ACC112 (cell line): ENCODE measurements around the gene DEAF1.
"Not testable (repeated sequence)": the region's sequence is repeated elsewhere in the genome, so short reads cannot be mapped to it uniquely, and the experiment has no call there.

Experiments
- H2AFZ ChIP-seq: fragments of 200-600 bp; sonication (generic); one replicate; pipeline ENCODE4 v1.6.0; 2017; ENCODE audit warnings: antibody characterized with exemption, low read length; ENCODE audit not compliant: unreplicated experiment
- H3K27ac ChIP-seq: fragments of 200-600 bp; sonication (generic); 2 replicates; pipeline ENCODE4 v1.5.1; 2014; ENCODE audit warnings: low read depth, mild to moderate bottlenecking, antibody characterized with exemption, low read length, moderate library complexity
- H3K27me3 ChIP-seq: fragments of 200-600 bp; sonication (generic); 2 replicates; pipeline ENCODE4 v1.6.1; 2014; ENCODE audit warnings: mild to moderate bottlenecking, antibody characterized with exemption, low read length, moderate library complexity, mixed read lengths; ENCODE audit not compliant: insufficient read depth
- H3K36me3 ChIP-seq: fragments of 200-600 bp; sonication (generic); 2 replicates; pipeline ENCODE4 v1.6.1; 2016; ENCODE audit warnings: mild to moderate bottlenecking, antibody characterized with exemption, low read length, moderate library complexity, mixed read lengths; ENCODE audit not compliant: insufficient read depth
- H3K4me1 ChIP-seq: fragments of 200-600 bp; sonication (generic); one replicate; pipeline ENCODE4 v1.6.1; 2016; ENCODE audit warnings: low read length, mixed read lengths; ENCODE audit not compliant: insufficient read depth, unreplicated experiment, control insufficient read depth
- H3K4me3 ChIP-seq: fragments of 200-600 bp; sonication (generic); 2 replicates; pipeline ENCODE4 v1.5.1; 2014; ENCODE audit warnings: mild to moderate bottlenecking, low read depth, low read length
- H3K79me2 ChIP-seq: fragments of 200-600 bp; sonication (generic); one replicate; pipeline ENCODE4 v1.6.0; 2016; ENCODE audit warnings: low read length; ENCODE audit not compliant: control insufficient read depth, unreplicated experiment, insufficient read depth

Gene DEAF1

DNA sequence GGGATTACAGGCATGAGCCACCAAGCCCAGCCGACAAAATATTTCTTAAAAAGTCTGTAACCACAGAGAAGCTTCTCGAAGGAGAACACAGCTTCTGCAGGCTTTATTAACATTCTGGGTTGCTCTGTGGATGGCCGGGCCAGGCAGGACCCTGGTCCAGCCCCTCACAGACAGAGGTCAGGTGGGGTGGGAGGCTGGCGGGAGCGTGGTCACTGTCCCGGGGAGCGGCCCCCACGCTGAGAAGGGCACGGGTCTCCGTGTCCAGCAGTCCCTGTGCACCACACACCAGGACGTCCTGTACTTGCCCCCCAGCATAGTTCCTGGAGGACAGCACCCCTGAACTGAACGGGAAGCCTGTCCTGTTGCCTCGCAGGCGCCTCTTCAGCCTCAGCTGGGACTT, 38.6 kb downstream of the DEAF1 start:
- Histone ChIP-seq H3K4me1 (no peaks in the 10 kb centered on the region), H3K36me3 (no peaks in the 10 kb centered on the region), H3K4me3 (no peak overlapping the region), H2AFZ (no peak overlapping the region), H3K79me2 (no peaks in the 10 kb centered on the region), H3K27ac (no peak overlapping the region), H3K27me3 (no peaks in the 10 kb centered on the region)

DNA sequence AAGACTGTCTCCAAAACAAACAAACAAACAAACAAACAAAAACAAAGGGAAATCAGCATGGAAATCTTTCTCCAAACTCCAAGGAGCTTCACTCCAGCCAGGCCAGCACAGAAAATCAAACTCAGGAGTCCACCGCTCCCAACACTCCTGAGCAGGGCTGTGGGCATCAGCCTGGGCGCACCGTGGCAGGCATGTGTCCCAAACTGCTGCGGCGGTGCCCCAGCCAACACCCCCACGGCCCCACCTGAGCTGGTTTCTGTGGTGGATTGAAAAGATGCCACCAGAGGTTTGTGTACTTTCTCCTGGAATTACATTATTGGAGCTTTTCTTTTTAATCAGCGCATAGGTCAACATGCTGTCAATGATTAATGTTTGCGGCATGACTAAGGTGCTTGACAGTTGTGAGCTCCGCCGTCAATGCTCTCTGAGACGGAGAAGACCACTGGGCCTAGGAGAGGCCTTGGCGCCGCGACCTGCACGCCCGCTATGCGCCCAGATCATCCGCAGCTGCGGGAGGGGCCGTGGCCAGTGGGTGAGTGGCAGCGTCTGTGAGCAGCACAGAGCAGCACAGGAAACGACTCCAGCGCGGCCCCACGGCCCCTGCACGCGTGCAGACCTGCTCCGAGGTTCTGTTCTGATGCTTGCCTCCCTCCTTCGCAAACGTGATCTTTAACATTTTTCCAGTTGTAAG, 39.8 kb downstream of the DEAF1 start:
- Histone ChIP-seq H3K4me3 (no peak overlapping the region), H2AFZ (no peak overlapping the region), H3K36me3 (no peaks in the 10 kb centered on the region), H3K27ac (no peak overlapping the region), H3K79me2 (no peaks in the 10 kb centered on the region), H3K27me3 (no peaks in the 10 kb centered on the region), H3K4me1 (no peaks in the 10 kb centered on the region)

DNA sequence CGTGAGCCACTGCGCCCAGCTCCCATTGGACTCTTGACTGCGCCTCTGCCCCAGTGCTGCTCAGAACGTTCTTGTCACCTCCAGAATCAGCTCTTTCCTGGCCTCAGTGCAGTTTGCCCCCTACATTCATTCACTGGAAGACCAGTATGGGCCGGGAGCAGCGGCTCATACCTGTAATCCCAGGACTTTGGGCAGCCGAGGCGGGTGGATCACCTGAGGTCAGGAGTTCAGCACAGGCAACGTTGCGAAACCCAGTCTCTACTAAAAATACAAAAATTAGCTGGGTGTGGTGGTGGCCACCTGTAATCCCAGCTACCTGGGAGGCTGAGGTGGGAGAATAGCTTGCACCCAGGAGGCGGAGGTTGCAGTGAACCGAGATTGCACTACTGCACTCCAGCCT, 40.6 kb downstream of the DEAF1 start:
- H3K27ac ChIP-seq, H3K4me3 ChIP-seq, H3K4me1 ChIP-seq, H3K79me2 ChIP-seq, H3K27me3 ChIP-seq, H3K36me3 ChIP-seq, H2AFZ ChIP-seq: not testable (repeated sequence)

DNA sequence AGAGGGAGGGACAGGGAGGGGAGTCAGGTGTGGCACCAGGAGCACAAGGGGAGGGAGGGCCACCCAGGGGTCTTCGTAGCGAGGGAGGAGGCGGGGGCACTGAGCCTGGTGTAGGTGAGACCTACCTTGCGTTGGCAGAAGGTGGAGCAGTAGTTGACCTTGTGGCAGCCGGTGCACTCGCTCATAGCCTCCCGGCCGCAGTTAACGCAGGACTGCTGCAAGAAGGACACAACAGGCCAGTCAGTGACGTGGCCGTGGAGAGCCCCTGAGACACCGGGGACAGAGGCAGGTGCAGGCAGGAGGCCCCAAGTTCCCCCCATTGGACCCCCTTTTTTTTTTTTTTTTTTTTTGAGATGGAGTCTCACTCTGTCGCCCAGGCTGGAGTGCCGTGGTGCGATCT, 41.2 kb downstream of the DEAF1 start:
- no peaks in the 10 kb centered on the region for H3K4me1 ChIP-seq
- no peak overlapping the region for H2AFZ ChIP-seq
- H3K27ac ChIP-seq, result no peak overlapping the region
- no peaks in the 10 kb centered on the region for H3K79me2 ChIP-seq
- H3K36me3 ChIP-seq, result no peaks in the 10 kb centered on the region
- no peak overlapping the region for H3K4me3 ChIP-seq
- no peaks in the 10 kb centered on the region for H3K27me3 ChIP-seq

DNA sequence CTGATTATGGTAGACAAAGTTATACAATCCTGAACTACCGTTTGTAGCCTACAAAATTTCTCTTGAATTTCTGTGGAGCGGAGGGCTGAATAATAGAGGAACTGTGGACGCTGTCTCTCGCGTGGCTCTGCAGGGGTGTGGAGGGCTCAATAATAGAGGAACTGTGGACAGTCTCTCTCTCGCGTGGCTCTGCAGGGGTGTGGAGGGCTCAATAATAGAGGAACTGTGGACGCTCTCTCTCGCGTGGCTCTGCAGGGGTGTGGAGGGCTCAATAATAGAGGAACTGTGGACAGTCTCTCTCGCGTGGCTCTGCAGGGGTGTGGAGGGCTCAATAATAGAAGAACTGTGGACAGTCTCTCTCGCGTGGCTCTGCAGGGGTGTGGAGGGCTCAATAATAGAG, 41.9 kb downstream of the DEAF1 start:
- H3K36me3 ChIP-seq, H2AFZ ChIP-seq, H3K4me3 ChIP-seq, H3K27ac ChIP-seq, H3K27me3 ChIP-seq, H3K4me1 ChIP-seq, H3K79me2 ChIP-seq: not testable (repeated sequence)

DNA sequence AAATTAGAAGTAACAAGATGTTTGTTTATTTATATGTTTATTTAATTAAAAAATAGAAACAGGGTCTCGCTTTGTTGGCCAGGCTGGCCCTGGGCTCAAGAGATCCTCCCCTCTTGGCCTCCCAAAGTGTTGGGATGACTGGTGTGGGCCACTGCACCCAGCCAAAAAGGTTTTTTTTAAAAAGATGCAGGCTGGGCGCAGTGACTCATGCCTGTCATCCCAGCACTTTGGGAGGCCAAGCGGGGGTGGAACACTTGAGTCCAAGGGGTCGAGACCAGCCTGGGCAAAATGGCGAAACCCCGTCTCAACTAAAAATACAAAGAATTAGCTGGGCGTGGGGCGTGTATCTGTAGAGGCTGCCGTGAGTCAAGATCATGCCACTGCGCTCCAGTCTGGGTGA, 44.5 kb downstream of the DEAF1 start:
- no peaks in the 10 kb centered on the region for H3K36me3 ChIP-seq
- H3K79me2 ChIP-seq, result no peaks in the 10 kb centered on the region
- no peak overlapping the region for H3K27ac ChIP-seq
- no peak overlapping the region for H3K4me3 ChIP-seq
- H2AFZ ChIP-seq, result no peak overlapping the region
- H3K4me1 ChIP-seq, result no peaks in the 10 kb centered on the region
- H3K27me3 ChIP-seq, result no peaks in the 10 kb centered on the region

DNA sequence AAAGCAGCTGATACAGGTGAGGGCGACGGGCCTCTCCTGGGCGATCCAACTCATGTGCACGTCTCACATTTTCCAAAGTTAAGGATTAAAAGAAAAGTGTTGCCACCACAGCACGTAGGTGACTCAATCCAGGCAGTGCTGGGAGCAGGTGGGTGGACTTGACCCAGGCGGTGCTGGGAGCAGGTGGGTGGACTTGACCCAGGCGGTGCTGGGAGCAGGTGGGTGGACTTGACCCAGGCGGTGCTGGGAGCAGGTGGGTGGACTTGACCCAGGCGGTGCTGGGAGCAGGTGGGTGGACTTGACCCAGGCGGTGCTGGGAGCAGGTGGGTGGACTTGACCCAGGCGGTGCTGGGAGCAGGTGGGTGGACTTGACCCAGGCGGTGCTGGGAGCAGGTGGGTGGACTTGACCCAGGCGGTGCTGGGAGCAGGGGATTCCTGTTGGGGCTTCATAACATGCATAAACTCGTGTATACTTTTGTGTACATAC, 47.3 kb downstream of the DEAF1 start:
- not testable (repeated sequence) for H3K27ac ChIP-seq, H3K4me1 ChIP-seq, H3K36me3 ChIP-seq

DNA sequence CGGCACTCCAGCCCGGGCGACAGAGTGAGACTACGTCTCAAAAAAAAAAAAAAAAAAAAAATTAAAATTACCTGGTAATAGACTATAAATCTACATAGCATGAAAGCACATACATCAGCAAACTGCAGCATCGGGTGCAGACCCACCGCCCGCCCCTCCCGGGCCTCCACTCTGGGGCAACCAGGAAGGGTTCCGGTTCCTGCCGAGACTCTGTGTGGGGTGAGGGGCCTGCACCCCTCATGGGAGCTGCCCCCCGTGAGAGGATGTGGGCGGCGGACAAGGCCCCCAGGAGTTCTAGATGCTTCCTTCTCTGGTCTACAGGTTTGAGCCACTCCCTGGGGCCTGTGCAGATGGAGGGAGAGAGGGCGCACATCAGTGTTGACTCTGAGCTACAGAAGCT, 48.8 kb downstream of the DEAF1 start:
- Histone ChIP-seq H3K4me1 (no peaks in the 10 kb centered on the region), H3K27ac (no peak overlapping the region), H3K27me3 (no peaks in the 10 kb centered on the region), H3K4me3 (no peak overlapping the region), H3K79me2 (no peaks in the 10 kb centered on the region), H2AFZ (no peak overlapping the region), H3K36me3 (no peaks in the 10 kb centered on the region)

More for the DNA sequence above, 47.3 kb downstream of the DEAF1 start:
- not testable (repeated sequence) for H3K27me3 ChIP-seq, H3K4me3 ChIP-seq, H2AFZ ChIP-seq, H3K79me2 ChIP-seq

DNA sequence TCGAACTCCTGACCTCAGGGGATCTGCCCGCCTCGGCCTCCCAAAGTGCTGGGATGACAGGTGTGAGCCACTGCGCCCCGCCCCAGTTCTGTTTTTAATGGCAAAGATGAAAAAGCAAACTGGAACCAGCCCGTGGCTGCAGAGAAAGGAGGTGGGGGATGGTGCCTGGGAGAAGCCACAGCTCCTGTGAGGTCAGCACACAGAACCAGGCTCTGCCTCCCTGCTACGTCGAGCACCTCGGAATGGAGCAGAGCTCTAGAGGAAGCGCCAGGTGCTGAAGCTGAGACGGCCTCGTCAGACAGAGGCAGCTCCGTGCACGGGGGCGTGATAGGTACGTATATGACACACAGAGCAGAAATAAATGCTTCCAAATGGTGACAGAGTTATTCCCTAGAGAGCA, 49.5 kb downstream of the DEAF1 start:
- H3K27ac ChIP-seq, result no peak overlapping the region
- H3K36me3 ChIP-seq, result no peaks in the 10 kb centered on the region

DNA sequence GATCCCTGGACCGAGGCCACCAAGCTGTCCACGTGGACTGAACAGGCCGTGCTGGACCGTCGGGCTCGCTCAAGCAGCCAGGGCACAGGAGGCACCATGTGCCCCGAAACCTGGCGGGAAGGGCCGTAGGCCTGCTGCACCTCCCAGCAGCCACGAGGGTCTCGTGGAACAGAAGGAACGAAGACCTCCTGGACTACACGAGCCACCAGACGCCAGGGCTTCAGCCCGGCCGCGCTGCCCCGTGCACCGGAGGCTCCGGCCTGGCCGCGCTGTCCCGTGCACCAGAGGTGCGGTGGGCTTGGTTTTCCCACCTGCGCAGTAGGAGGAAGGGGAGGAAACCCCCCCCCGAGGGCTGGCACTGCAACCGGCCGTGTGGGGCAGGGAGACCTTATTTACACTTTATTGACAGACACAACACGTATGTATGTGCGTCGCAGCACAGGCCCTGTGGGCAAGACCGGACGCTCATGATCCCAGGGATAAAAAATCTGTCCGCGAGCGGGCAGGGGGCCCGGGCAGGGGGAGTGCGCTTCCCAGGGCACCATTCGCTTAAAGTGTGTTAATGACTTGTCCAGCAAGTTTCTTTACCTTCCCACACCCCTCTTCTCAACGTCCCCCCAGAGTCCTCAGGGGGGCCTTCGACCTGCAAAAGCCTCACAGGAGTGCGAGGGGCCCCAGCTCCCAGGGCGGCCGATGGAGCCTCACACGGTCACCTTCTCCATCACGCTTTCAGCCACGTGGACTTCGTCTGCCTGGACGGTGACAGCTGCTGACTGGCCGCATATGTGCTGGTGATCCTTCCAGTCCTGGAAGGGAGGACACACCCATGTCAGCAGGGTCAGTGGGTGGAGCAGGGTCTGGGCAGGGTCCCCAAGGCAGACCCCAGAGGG, 50.9 kb downstream of the DEAF1 start:
- no peaks in the 10 kb centered on the region for H3K27me3 ChIP-seq
- H3K27ac ChIP-seq, result no peak overlapping the region
- H3K4me1 ChIP-seq, result peaks cover 8% of the 10 kb centered on the region
- H3K4me3 ChIP-seq, result no peak overlapping the region
- H3K79me2 ChIP-seq, result no peaks in the 10 kb centered on the region
- no peaks in the 10 kb centered on the region for H3K36me3 ChIP-seq
- H2AFZ ChIP-seq, result no peak overlapping the region

More for the DNA sequence above, 49.5 kb downstream of the DEAF1 start:
- H3K27me3 ChIP-seq, result no peaks in the 10 kb centered on the region
- peaks cover 6% of the 10 kb centered on the region for H3K4me1 ChIP-seq
- H3K4me3 ChIP-seq, result no peak overlapping the region
- no peak overlapping the region for H2AFZ ChIP-seq
- H3K79me2 ChIP-seq, result no peaks in the 10 kb centered on the region

DNA sequence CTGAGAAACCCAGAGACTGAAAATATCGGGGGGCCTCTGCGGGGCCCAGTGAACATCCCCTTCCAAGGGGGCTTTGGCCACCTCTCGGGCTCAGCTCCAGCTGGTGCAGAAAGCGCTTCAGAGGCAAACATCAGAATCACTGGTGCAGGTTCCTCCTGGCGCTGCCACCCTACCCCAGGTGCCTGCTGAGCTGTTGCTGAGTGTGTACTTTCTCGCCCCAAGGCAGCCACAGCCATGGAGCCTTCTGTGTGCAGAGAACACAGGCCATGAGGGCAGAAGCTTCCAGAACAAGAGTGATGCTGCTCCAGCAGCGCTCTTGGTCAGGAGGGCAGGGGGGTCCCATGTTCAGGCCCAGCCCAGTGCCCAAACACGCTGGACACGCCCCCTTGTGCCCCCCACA, 51.7 kb downstream of the DEAF1 start:
- Histone ChIP-seq H3K36me3 (no peaks in the 10 kb centered on the region), H3K27ac (no peak overlapping the region), H2AFZ (no peak overlapping the region), H3K4me3 (no peak overlapping the region), H3K4me1 (peaks cover 8% of the 10 kb centered on the region), H3K79me2 (no peaks in the 10 kb centered on the region), H3K27me3 (no peaks in the 10 kb centered on the region)
